Panc1 (cell line): ENCODE data around the gene MYCBPAP. TPM values are rescaled to one million over a fixed set of nuclear protein-coding genes. Genes with fewer than 3 reads are reported as not detected.

Source experiments
- ATAC-seq: fragments of 200-7000 bp; cut with Tn5 transposase; 2 replicates; pipeline ENCODE4 v1.9.1; 2020; ENCODE audit warnings: mild to moderate bottlenecking, moderate library complexity
- BruUV-seq: library from RNA; stranded (reverse); fragments of 400-500 nt; replicated peaks from 2 replicates; lab custom pipeline; 2021; lab: Mats Ljungman, UMichigan
- CTCF ChIA-PET: fragments of 300-600 bp; sonication (Branson Sonifier 250); formaldehyde crosslinking; loops from one replicate; lab custom pipeline; 2022; ENCODE audit warnings: antibody characterized with exemption; lab: Charles Lee
- POLR2A ChIA-PET: fragments of 300-600 bp; sonication (Branson Sonifier 250); formaldehyde crosslinking; loops from one replicate; lab custom pipeline; 2022; ENCODE audit warnings: antibody characterized with exemption; lab: Charles Lee
- DNase-seq: peaks from one replicate; pipeline ENCODE4 v3.0.0-alpha.2; 2010; ENCODE audit warnings: low read depth, low spot score
- H3K27ac ChIP-seq: 2 replicates; pipeline ENCODE4 v1.5.1; 2011; ENCODE audit warnings: mild to moderate bottlenecking, low read length, inconsistent platforms
- H3K27me3 ChIP-seq: fragments of 200-500 bp; sonication (Bioruptor generic); 2 replicates; pipeline ENCODE4 v1.6.0; 2014; ENCODE audit warnings: low read length, inconsistent platforms; ENCODE audit not compliant: control insufficient read depth, insufficient read depth
- H3K36me3 ChIP-seq: fragments of 200-500 bp; sonication (Bioruptor generic); 2 replicates; pipeline ENCODE4 v1.5.1; 2014; ENCODE audit warnings: inconsistent platforms, mild to moderate bottlenecking, low read length, moderate library complexity; ENCODE audit not compliant: control insufficient read depth, insufficient read depth
- H3K4me1 ChIP-seq: 2 replicates; pipeline ENCODE4 v1.5.1; 2011; ENCODE audit warnings: inconsistent platforms, mild to moderate bottlenecking, low read length, moderate library complexity; ENCODE audit not compliant: control insufficient read depth, insufficient read depth
- H3K4me3 ChIP-seq, 2 experiments: 2 replicates each; pipeline ENCODE4 v1.5.1; 2011 to 2012; ENCODE audit warnings: low read depth in 2 of 2, low read length in 2 of 2, mild to moderate bottlenecking in 2 of 2, inconsistent platforms in 1 of 2, moderate library complexity in 1 of 2
- H3K9me3 ChIP-seq: fragments of 200-500 bp; sonication (Bioruptor generic); 2 replicates; pipeline ENCODE4 v1.5.1; 2014; ENCODE audit warnings: low read depth, mild to moderate bottlenecking, inconsistent platforms, low read length, moderate library complexity; ENCODE audit not compliant: control insufficient read depth, insufficient read depth
- POLR2AphosphoS5 ChIP-seq: IDR thresholded peaks from 2 replicates; pipeline ENCODE4 v1.6.1; 2012; ENCODE audit warnings: mild to moderate bottlenecking, low read depth, low read length, moderate library complexity
- SIN3A ChIP-seq: IDR thresholded peaks from 2 replicates; pipeline ENCODE4 v1.6.1; 2012; ENCODE audit warnings: low read depth, mild to moderate bottlenecking, low read length, moderate library complexity, borderline replicate concordance; ENCODE audit not compliant: insufficient read depth
- TCF7L2 ChIP-seq: IDR thresholded peaks from 2 replicates; pipeline ENCODE4 v1.6.1; 2011; ENCODE audit warnings: mild to moderate bottlenecking, low read depth, low read length, inconsistent platforms
- in situ Hi-C: cut with HindIII; loops from 2 replicates; pipeline ENCODE4 v1.10.0; 2016; ENCODE audit warnings: low sequenced_read_pairs, low pct_unique_long_range_greater_than_20kb
- intact Hi-C: fragments of 100-400 bp; cut with micrococcal nuclease; formaldehyde crosslinking; loops from one replicate; pipeline ENCODE4 v1.10.0; 2022; ENCODE audit not compliant: unreplicated experiment
- total RNA-seq: library from RNA; stranded (reverse); gene quantifications from one replicate; pipeline ENCODE4 v1.2.1, GENCODE V29; 2021; ENCODE audit not compliant: unreplicated experiment
- TF ChIP-seq, protein P1 (sequence below): fragments of 450-650 bp; IDR thresholded peaks from 2 replicates; pipeline ENCODE4 v1.5.1; 2017; ENCODE audit warnings: mild to moderate bottlenecking
- TF ChIP-seq, protein P2 (sequence below), 2 experiments: IDR thresholded peaks; 2 replicates each; pipeline ENCODE4 v1.6.1; 2011 to 2012; ENCODE audit warnings: low read depth in 2 of 2, control low read depth in 1 of 2, low read length in 1 of 2, mild to moderate bottlenecking in 1 of 2, moderate library complexity in 1 of 2; ENCODE audit not compliant: insufficient read depth in 1 of 2

Gene MYCBPAP
- total RNA-seq, 1 experiment from 2014 or later: 2.2 TPM

DNA sequence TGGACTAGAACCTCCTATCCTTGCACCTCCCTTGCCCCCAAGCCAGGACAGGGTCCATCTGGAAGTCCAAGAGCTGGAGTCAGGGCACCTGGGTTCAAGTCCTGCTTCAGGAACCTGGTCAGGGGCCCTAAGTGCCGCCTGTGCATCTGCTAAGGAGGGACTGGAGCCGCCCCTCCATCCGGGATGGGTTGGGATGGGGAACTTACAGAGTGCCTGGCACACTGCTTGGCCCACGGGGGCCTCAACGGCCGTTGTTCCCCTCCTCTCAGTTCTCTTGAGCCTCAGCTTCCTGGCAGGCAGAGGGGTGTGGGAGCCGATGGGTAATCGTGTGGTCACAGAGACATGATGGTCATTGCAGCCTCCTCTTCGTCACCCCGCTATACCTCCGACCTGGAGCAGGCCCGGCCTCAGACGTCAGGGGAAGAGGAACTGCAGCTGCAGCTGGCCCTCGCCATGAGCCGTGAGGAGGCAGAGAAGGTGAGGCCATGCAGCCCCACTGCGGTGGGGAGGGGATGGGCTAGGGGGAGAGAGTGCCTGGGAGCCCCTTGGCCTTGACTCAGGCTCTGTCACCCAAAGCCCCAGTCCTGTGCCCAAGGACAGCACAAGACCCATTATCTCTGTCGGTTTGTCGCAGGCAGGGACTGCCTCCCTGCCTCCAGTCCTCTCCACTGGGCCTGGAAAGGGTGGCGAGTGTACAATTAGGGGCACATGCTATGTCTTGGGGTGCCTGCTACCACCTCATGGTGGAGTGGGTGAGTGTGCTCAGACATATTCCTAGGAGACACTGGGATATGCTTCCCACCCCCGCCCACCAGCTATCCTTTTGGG is 29.7 kb downstream of the MYCBPAP start:
- peaks cover 50% of the 10 kb centered on the region for H3K4me1 ChIP-seq
- TF ChIP-seq, protein P1, sequence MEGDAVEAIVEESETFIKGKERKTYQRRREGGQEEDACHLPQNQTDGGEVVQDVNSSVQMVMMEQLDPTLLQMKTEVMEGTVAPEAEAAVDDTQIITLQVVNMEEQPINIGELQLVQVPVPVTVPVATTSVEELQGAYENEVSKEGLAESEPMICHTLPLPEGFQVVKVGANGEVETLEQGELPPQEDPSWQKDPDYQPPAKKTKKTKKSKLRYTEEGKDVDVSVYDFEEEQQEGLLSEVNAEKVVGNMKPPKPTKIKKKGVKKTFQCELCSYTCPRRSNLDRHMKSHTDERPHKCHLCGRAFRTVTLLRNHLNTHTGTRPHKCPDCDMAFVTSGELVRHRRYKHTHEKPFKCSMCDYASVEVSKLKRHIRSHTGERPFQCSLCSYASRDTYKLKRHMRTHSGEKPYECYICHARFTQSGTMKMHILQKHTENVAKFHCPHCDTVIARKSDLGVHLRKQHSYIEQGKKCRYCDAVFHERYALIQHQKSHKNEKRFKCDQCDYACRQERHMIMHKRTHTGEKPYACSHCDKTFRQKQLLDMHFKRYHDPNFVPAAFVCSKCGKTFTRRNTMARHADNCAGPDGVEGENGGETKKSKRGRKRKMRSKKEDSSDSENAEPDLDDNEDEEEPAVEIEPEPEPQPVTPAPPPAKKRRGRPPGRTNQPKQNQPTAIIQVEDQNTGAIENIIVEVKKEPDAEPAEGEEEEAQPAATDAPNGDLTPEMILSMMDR: no peak
- intact Hi-C loops: no loop called here
- in situ Hi-C loops: no loop called here
- H3K27me3 ChIP-seq: no peaks in the 10 kb centered on the region
- H3K27ac ChIP-seq: no peak overlapping the region
- no peaks in the 10 kb centered on the region for H3K36me3 ChIP-seq
- ChIA-PET POLR2A (no interaction called here), CTCF (interaction anchor here (0.5 kb wide), 1 partner anchor 163 kb away, joined by 4 read pairs; no protein-coding TSS in a partner anchor)
- no peak overlapping the region for H3K4me3 ChIP-seq
- BruUV-seq: no TSS peak
- H3K9me3 ChIP-seq: no peaks in the 10 kb centered on the region
- ATAC-seq (no peak), DNase-seq (no peak)

DNA sequence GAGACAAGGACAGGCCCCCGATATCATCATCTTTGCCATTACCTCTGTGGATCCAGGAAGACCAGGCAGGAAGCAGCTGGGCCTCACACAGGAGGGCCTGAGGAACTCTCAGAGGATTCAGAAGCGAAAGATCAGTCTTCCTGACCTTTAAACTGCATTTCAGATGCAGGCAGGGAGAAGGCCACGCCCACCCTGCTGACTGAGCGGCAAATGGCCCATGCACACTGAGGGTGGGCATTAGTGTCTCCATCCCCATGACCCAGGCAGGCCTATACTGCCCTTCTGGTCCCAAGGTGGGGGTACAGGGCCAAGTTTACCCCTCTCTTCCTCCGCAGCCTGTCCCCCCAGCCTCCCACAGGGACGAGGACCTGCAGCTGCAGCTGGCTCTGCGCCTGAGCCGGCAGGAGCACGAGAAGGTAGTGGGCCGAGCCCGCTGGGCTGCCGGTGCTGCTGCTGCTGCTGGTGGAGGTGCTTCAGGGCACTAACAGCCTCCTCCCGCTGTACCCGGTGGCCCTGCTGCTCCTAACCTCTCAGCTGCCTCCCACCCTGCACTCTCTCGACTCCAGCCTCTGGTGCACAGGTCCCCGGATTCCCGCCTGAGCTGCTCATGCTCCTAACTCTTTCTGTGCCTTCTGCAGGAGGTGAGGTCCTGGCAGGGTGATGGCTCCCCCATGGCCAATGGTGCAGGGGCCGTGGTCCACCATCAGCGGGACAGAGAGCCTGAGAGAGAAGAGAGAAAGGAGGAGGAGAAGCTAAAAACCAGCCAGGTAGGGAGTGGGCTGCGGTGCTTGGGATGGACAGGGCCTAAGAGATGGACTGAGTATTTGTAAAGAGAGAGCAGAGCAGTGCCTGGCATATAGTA is 30.5 kb downstream of the MYCBPAP start:
- BruUV-seq: no TSS peak
- H3K27me3 ChIP-seq: no peaks in the 10 kb centered on the region
- H3K9me3 ChIP-seq: no peaks in the 10 kb centered on the region
- no peaks in the 10 kb centered on the region for H3K36me3 ChIP-seq
- H3K4me1 ChIP-seq: peaks cover 49% of the 10 kb centered on the region
- DNase-seq (no peak), ATAC-seq (no peak)
- H3K27ac ChIP-seq: no peak overlapping the region
- TF ChIP-seq SIN3A: no peak
- TF ChIP-seq, protein P2, sequence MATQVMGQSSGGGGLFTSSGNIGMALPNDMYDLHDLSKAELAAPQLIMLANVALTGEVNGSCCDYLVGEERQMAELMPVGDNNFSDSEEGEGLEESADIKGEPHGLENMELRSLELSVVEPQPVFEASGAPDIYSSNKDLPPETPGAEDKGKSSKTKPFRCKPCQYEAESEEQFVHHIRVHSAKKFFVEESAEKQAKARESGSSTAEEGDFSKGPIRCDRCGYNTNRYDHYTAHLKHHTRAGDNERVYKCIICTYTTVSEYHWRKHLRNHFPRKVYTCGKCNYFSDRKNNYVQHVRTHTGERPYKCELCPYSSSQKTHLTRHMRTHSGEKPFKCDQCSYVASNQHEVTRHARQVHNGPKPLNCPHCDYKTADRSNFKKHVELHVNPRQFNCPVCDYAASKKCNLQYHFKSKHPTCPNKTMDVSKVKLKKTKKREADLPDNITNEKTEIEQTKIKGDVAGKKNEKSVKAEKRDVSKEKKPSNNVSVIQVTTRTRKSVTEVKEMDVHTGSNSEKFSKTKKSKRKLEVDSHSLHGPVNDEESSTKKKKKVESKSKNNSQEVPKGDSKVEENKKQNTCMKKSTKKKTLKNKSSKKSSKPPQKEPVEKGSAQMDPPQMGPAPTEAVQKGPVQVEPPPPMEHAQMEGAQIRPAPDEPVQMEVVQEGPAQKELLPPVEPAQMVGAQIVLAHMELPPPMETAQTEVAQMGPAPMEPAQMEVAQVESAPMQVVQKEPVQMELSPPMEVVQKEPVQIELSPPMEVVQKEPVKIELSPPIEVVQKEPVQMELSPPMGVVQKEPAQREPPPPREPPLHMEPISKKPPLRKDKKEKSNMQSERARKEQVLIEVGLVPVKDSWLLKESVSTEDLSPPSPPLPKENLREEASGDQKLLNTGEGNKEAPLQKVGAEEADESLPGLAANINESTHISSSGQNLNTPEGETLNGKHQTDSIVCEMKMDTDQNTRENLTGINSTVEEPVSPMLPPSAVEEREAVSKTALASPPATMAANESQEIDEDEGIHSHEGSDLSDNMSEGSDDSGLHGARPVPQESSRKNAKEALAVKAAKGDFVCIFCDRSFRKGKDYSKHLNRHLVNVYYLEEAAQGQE (IDR thresholded peaks at IDR 0.05; ENCODE audit: insufficient read depth in 1 of 2, low read depth in 2 of 2, low read length in 1 of 2): no peak
- TF ChIP-seq POLR2AphosphoS5: no peak
- TF ChIP-seq, protein P1: no peak
- TF ChIP-seq TCF7L2: no peak
- POLR2A ChIA-PET: no interaction called here
- no peak overlapping the region for H3K4me3 ChIP-seq
- in situ Hi-C loops: no loop called here
- CTCF ChIA-PET: interaction anchor here (0.5 kb wide), 1 partner anchor 162 kb away, joined by 4 read pairs; no protein-coding TSS in a partner anchor
- intact Hi-C loops: no loop called here
